ENCODE measurements around the gene TSC2. TPM values are rescaled to one million over a fixed set of nuclear protein-coding genes. Genes with fewer than 3 reads are reported as not detected.
A peak's percentile ranks its signal among the peaks of the same experiment; 100 is the strongest.

Gene TSC2
- total RNA-seq, 2 donors from 2014 or later, result 86.3 to 168 TPM

GRCh38 chr16:2026461-2027023 lies 21.2 kb upstream of the TSC2 start, which contains the start of gene NHERF2:
Gene NHERF2 (plus strand): TSS chr16:2026902. CDS start chr16:2027006, 104 bp downstream.
- H3K9me3 ChIP-seq, result no peaks in the 10 kb centered on the region
- peak within 1 kb of the TSS; percentile 82 to 87 for H3K27ac ChIP-seq
- DNase-seq (ENCODE audit: low spot score), result peak; percentile 53
- peaks cover 8% of the 10 kb centered on the region for H3K4me1 ChIP-seq (replicated peaks)
- WGBS, result 29% methylated on average over 11 of the region's 59 CpGs
- intact Hi-C loops (cut with DNase I), result loop anchor here (10.0 kb wide), 1 partner anchor 218 kb away; no protein-coding TSS in a partner anchor
- peak within 1 kb of the TSS; percentile 73 to 86 for H3K4me3 ChIP-seq
- TF ChIP-seq POLR2A (IDR thresholded peaks at IDR 0.05), result no peak
- no peak for TF ChIP-seq CTCF (IDR thresholded peaks at IDR 0.05)
- TF ChIP-seq POLR2AphosphoS5 (IDR thresholded peaks at IDR 0.05), result no peak
- H3K27me3 ChIP-seq (replicated peaks; ENCODE audit: insufficient read depth), result no peaks in the 10 kb centered on the region
- H3K36me3 ChIP-seq, result no peaks in the 10 kb centered on the region

- H3K4me1 ChIP-seq (replicated peaks), result peaks cover 8% of the 10 kb centered on the region
- DNase-seq (ENCODE audit: low spot score), result no peak
- TF ChIP-seq POLR2A (IDR thresholded peaks at IDR 0.05) (no peak), POLR2AphosphoS5 (IDR thresholded peaks at IDR 0.05) (no peak), CTCF (IDR thresholded peaks at IDR 0.05) (no peak)
Measured at GRCh38 chr16:2027024-2028010, 20.5 kb upstream of the TSC2 start.

GRCh38 chr16:2028146-2028545 lies 19.6 kb upstream of the TSC2 start:
- no peaks in the 10 kb centered on the region for H3K36me3 ChIP-seq
- H3K27me3 ChIP-seq (replicated peaks; ENCODE audit: insufficient read depth), result no peaks in the 10 kb centered on the region
- WGBS, result 66% methylated on average over 3 of the region's 3 CpGs
- no peak for DNase-seq (ENCODE audit: low spot score)
- peak overlapping the region; percentile 72 to 82 for H3K27ac ChIP-seq
- peaks cover 11% of the 10 kb centered on the region for H3K4me1 ChIP-seq (replicated peaks)
- H3K9me3 ChIP-seq, result no peaks in the 10 kb centered on the region
- TF ChIP-seq POLR2A (IDR thresholded peaks at IDR 0.05) (no peak), POLR2AphosphoS5 (IDR thresholded peaks at IDR 0.05) (no peak), CTCF (IDR thresholded peaks at IDR 0.05) (no peak)
- intact Hi-C loops (cut with DNase I), result loop anchor here (10.0 kb wide), 1 partner anchor 217 kb away; no protein-coding TSS in a partner anchor
- H3K4me3 ChIP-seq, result peak overlapping the region; percentile 73 to 86

More at GRCh38 chr16:2027024-2028010, 20.5 kb upstream of the TSC2 start:
- Histone ChIP-seq H3K36me3 (no peaks in the 10 kb centered on the region), H3K4me3 (peak overlapping the region; percentile 73 to 86), H3K9me3 (no peaks in the 10 kb centered on the region), H3K27me3 (replicated peaks; ENCODE audit: insufficient read depth) (no peaks in the 10 kb centered on the region), H3K27ac (peak overlapping the region; percentile 72 to 82)
- intact Hi-C loops (cut with DNase I), result loop anchor here (10.0 kb wide), 1 partner anchor 217 kb away; no protein-coding TSS in a partner anchor
- 5% methylated on average over 35 of the region's 76 CpGs for WGBS

- Histone ChIP-seq H3K9me3 (no peaks in the 10 kb centered on the region), H3K4me3 (peak overlapping the region in 1 of 2 donors; percentile 86), H3K4me1 (replicated peaks) (peaks cover 17% of the 10 kb centered on the region), H3K27ac (peak overlapping the region; percentile 72 to 82), H3K27me3 (replicated peaks; ENCODE audit: insufficient read depth) (no peaks in the 10 kb centered on the region), H3K36me3 (no peaks in the 10 kb centered on the region)
- intact Hi-C loops (cut with DNase I), result loop anchor here (10.0 kb wide), 1 partner anchor 216 kb away; no protein-coding TSS in a partner anchor
- no peak for DNase-seq (ENCODE audit: low spot score)
- 75% methylated on average over 18 of the region's 18 CpGs for WGBS
- no peak for TF ChIP-seq POLR2A (IDR thresholded peaks at IDR 0.05)
- TF ChIP-seq CTCF (IDR thresholded peaks at IDR 0.05), result no peak
- TF ChIP-seq POLR2AphosphoS5 (IDR thresholded peaks at IDR 0.05), result no peak
Measured at GRCh38 chr16:2028620-2029220, 19.1 kb upstream of the TSC2 start.
